Astrocyte (in vitro differentiated cells and primary cell): ENCODE measurements around the gene FTCD.

Source experiments
- EZH2 ChIP-seq: IDR thresholded peaks from 2 replicates; pipeline ENCODE4 v1.6.1; 2012; ENCODE audit warnings: mild to moderate bottlenecking, low read length, inconsistent platforms; ENCODE audit not compliant: insufficient read depth
- TF ChIP-seq, protein P1 (sequence below): IDR thresholded peaks from 2 replicates; pipeline ENCODE4 v1.5.1; 2011; ENCODE audit warnings: low read depth, mild to moderate bottlenecking, inconsistent platforms, low read length, moderate library complexity; ENCODE audit not compliant: insufficient read depth

DNA sequence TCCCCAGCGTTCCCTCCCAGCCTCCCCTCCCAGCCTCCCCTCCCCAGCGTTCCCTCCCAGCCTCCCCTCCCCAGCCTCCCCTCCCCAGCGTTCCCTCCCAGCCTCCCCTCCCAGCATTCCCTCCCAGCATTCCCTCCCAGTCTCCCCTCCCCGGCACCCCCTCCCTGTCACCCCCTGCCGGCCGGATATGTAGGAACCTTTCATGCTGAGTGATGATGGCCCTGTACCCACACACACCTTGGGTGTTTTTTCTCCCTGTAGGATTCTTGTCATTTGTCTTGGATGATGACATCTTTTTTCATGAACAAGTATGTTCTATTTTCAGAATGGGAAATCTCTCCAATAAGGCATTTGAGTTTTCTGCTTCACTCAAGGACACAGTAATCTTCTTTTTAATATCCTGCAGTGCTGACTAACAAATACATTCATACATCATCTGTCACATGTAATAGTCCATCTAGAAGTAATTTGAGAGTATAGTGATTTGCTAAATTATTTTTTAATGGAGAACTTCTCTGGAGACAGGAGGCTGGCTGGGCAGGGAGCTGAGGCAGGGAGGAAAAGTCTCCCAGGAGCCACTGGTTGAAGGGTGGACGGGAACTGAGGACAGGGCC is 19.5 kb downstream of the FTCD start:
- TF ChIP-seq, protein P1, sequence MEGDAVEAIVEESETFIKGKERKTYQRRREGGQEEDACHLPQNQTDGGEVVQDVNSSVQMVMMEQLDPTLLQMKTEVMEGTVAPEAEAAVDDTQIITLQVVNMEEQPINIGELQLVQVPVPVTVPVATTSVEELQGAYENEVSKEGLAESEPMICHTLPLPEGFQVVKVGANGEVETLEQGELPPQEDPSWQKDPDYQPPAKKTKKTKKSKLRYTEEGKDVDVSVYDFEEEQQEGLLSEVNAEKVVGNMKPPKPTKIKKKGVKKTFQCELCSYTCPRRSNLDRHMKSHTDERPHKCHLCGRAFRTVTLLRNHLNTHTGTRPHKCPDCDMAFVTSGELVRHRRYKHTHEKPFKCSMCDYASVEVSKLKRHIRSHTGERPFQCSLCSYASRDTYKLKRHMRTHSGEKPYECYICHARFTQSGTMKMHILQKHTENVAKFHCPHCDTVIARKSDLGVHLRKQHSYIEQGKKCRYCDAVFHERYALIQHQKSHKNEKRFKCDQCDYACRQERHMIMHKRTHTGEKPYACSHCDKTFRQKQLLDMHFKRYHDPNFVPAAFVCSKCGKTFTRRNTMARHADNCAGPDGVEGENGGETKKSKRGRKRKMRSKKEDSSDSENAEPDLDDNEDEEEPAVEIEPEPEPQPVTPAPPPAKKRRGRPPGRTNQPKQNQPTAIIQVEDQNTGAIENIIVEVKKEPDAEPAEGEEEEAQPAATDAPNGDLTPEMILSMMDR, result no peak
- TF ChIP-seq EZH2, result no peak
